HCT116 (cell line): ENCODE results near the gene TENM4.

Experiments used
- CEBPB ChIP-seq: IDR thresholded peaks from 2 replicates; pipeline ENCODE4 v1.6.1; 2012; ENCODE audit warnings: low read depth
- POLR2A ChIP-seq: IDR thresholded peaks from 2 replicates; pipeline ENCODE4 v1.7.0; 2011; ENCODE audit warnings: borderline replicate concordance; ENCODE audit not compliant: insufficient read depth, insufficient read length; ENCODE audit errors: extremely low read depth
- RAD21 ChIP-seq: IDR thresholded peaks from 2 replicates; pipeline ENCODE4 v1.6.1; 2012; ENCODE audit warnings: low read depth, mild to moderate bottlenecking
- SIN3A ChIP-seq: IDR thresholded peaks from 2 replicates; pipeline ENCODE4 v1.6.1; 2012; ENCODE audit warnings: low read depth
- SRF ChIP-seq: IDR thresholded peaks from 2 replicates; pipeline ENCODE4 v1.6.1; 2012; ENCODE audit warnings: low read depth
- ZFX ChIP-seq: fragments of 450-650 bp; IDR thresholded peaks from 2 replicates; pipeline ENCODE4 v1.6.1; 2017
- ZNF274 ChIP-seq: fragments of 200-500 bp; sonication (Bioruptor generic); IDR thresholded peaks from 2 replicates; pipeline ENCODE4 v1.6.1; 2014; ENCODE audit warnings: mild to moderate bottlenecking, low read depth, low read length, inconsistent platforms

GRCh38 chr11:78829146-78829545 lies 611.7 kb downstream of the TENM4 start:
- TF ChIP-seq SRF (no peak), POLR2A (no peak), CEBPB (no peak), SIN3A (no peak), RAD21 (no peak), ZNF274 (no peak), ZFX (no peak)
